Measurements from ENCODE around the gene PRKCI.

PRKCI gene

DNA sequence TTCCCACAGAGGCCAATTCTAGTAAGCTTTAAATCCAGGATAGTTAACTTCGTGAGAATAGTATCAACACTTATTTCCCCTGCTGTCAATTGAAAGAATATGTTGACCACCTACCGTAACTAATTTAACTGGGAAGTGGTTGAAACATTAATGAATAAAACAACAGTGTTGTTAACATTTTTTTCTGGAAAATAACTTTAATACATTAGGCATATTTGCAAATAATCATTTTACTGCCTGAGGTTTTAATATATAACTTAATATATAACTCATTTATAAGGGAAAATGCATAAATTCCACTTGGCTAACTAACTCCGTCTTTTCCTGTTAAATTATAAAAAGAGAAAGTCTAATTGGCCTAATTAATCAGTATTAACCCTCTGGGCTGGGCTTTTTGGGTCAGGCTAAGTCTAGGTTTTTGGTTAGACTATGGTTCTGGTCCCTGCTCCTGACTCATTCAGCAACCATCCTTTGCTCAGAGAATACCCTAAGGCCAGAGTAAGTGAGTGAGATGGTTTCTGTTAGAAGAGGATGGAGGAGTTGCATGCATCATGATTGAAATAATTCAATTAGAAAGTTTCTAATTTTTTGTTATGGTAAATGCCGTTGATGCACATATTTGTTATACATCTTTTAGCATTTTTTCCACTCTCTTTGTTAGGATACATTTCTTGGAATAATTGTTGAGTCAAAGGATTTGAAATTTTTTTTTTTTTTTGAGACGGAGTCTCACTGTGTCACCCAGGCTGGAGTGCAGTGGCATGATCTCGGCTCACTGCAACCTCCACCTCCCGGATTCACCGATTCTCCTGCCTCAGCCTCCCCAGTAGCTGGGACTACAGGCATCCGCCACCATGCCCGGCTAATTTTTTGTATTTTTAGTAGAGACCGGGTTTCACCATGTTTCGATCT lies 124.5 kb downstream of the PRKCI start:
- DNase-seq = no peak

- no peak for DNase-seq
Measured at GRCh38 chr3:170350515-170351413, 128.5 kb downstream of the PRKCI start.

GRCh38 chr3:170352936-170353335 lies 130.7 kb downstream of the PRKCI start:
- no peak for DNase-seq

- DNase-seq = no peak
Measured at GRCh38 chr3:170353485-170353884, 131.3 kb downstream of the PRKCI start.

GRCh38 chr3:170354760-170355159 lies 132.5 kb downstream of the PRKCI start:
- no peak for DNase-seq
